Loucy (cell line): ENCODE data around the gene BTBD3.

Source experiments
- EZH2phosphoT487 ChIP-seq: fragments of 200-600 bp; IDR thresholded peaks from 2 replicates; pipeline ENCODE4 v1.6.1; 2018; ENCODE audit warnings: antibody characterized with exemption, mild to moderate bottlenecking, moderate library complexity, borderline replicate concordance
- TF ChIP-seq, protein P1 (sequence below): fragments of 200-600 bp; sonication (generic); conservative IDR thresholded peaks from 2 replicates; pipeline ENCODE4 v1.5.1; 2014; ENCODE audit warnings: mild to moderate bottlenecking, antibody characterized with exemption, low read length

DNA sequence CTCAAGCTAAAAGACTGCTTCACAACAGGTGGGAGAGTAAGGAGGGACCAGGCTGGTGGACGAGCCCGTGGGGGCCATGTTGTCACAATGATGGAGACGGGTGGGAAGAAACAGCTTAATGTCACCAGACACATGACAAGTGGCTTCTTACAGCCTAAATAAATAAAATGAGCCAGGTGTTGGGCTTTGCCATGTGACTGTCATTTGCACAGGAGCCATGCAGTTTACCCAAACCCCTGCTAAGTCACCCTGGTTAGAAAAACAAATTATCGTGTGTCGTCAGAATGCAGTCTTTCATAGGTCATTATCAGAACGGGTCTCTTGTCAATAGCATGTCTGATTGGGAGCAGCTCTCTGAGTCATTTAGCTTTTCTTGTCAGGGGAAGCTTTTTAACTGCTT, 18.5 kb downstream of the BTBD3 start:
- TF ChIP-seq, protein P1, sequence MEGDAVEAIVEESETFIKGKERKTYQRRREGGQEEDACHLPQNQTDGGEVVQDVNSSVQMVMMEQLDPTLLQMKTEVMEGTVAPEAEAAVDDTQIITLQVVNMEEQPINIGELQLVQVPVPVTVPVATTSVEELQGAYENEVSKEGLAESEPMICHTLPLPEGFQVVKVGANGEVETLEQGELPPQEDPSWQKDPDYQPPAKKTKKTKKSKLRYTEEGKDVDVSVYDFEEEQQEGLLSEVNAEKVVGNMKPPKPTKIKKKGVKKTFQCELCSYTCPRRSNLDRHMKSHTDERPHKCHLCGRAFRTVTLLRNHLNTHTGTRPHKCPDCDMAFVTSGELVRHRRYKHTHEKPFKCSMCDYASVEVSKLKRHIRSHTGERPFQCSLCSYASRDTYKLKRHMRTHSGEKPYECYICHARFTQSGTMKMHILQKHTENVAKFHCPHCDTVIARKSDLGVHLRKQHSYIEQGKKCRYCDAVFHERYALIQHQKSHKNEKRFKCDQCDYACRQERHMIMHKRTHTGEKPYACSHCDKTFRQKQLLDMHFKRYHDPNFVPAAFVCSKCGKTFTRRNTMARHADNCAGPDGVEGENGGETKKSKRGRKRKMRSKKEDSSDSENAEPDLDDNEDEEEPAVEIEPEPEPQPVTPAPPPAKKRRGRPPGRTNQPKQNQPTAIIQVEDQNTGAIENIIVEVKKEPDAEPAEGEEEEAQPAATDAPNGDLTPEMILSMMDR, result no peak
- no peak for TF ChIP-seq EZH2phosphoT487
